Measurements from ENCODE around the gene LDHD.

DNA sequence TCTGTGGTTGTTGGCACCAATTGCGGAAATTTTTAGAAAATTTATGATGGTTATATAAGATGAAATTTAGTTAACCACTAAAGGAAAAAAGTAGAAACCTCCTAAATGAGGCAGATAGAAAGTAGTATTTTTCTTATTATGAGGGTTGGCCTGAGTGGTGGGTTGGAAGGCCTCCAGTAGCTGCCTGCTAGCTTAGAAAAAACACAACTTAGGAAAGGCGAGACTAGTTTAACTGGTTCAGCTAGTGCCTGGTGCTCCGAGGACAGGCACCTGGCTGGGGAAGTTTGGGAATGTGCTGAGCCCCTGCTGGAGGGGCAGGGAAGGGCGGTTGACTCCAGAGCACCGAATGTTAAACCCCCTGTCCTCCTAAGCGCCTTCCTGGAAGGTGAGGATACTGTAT is 19.9 kb downstream of the LDHD start:
- TF ChIP-seq, protein P1, sequence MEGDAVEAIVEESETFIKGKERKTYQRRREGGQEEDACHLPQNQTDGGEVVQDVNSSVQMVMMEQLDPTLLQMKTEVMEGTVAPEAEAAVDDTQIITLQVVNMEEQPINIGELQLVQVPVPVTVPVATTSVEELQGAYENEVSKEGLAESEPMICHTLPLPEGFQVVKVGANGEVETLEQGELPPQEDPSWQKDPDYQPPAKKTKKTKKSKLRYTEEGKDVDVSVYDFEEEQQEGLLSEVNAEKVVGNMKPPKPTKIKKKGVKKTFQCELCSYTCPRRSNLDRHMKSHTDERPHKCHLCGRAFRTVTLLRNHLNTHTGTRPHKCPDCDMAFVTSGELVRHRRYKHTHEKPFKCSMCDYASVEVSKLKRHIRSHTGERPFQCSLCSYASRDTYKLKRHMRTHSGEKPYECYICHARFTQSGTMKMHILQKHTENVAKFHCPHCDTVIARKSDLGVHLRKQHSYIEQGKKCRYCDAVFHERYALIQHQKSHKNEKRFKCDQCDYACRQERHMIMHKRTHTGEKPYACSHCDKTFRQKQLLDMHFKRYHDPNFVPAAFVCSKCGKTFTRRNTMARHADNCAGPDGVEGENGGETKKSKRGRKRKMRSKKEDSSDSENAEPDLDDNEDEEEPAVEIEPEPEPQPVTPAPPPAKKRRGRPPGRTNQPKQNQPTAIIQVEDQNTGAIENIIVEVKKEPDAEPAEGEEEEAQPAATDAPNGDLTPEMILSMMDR (conservative IDR thresholded peaks at IDR 0.05; ENCODE audit: low read length), result peak; percentile 42; the same call in 1 of the 2 replicates
- TF ChIP-seq EZH2phosphoT487 (IDR thresholded peaks at IDR 0.05; ENCODE audit: borderline replicate concordance), result no peak

Measured in Loucy (cell line).